Inferior parietal cortex (tissue), 1 donor: ENCODE data around the gene AR.
"Not testable (repeated sequence)": the region's sequence is repeated elsewhere in the genome, so short reads cannot be mapped to it uniquely, and the experiment has no call there.

ENCODE experiments used
- DNase-seq: peaks from one replicate; pipeline ENCODE4 v3.0.0-alpha.2; 2016; ENCODE audit errors: extremely low spot score

Gene AR

DNA sequence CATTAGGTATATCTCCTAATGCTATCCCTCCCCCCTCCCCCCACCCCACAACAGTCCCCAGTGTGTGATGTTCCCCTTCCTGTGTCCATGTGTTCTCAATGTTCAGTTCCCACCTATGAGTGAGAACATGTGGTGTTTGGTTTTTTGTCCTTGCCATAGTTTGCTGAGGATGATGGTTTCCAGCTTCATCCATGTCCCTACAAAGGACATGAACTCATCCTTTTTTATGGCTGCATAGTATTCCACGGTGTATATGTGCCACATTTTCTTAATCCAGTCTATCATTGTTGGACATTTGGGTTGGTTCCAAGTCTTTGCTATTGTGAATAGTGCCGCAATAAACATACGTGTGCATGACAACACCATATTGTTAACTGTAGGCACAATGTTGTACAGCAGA, 93.5 kb downstream of the AR start:
- DNase-seq = not testable (repeated sequence)

- no peak for DNase-seq
Measured at GRCh38 chrX:67648361-67648760, 104.5 kb downstream of the AR start.

- DNase-seq = no peak
Measured at GRCh38 chrX:67651437-67652142, 107.8 kb downstream of the AR start.

DNA sequence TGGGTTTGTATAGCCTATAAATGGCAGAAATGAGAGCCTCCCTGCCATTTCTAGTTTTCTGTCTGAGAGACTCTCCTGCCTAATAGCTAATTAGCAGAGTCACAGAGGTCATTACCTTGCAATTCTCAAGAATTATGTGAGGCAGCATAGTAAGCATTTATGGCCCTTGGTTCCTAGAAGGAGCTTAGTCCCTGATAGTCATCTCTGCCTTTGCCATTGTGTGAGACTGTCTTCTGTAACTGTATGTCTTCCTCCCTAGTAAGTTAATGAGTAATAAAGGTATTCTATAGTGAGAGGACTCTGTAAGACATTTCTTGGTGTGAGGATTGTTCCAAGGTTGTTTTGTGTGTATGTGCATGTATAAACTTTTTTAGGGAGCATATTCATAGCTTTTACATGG, 108.7 kb downstream of the AR start:
- no peak for DNase-seq

DNA sequence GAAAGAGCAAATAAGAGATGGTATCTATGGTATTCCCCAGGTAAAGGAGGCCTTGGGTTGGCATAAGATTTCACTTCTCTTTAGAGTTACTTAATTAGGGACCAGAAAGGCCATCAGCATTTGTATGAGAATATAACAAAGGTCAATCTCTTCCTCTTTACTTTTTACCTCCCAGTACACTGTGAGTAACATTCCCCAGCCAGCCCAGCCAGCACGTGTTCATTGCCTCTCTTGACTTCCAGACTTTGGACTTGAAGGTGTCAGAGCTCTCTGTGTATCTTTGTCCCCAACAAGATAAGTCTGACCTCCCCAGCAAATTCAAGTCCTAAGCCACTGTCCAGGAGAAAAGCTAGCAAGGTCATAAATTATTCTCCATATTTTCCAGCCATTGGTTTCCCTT, 110.5 kb downstream of the AR start:
- DNase-seq = no peak

DNA sequence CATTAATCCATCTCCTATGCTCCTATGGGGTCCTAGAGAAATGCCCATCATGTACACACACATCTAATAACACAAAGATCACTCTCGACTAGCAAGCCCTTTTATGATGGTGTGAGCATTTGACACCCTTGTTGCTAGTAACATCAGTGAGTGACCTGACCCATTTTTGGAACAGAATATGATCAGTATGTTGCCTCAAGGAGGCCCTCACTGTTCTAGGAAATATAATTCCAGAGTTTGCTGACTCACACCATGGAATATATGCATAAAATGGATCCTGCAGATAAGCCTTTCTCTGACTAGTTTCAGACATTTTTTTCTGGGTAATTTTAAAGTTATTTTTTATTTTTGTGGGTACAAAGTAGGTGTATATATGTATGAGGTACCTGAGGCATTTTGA, 121.8 kb downstream of the AR start:
- no peak for DNase-seq

DNA sequence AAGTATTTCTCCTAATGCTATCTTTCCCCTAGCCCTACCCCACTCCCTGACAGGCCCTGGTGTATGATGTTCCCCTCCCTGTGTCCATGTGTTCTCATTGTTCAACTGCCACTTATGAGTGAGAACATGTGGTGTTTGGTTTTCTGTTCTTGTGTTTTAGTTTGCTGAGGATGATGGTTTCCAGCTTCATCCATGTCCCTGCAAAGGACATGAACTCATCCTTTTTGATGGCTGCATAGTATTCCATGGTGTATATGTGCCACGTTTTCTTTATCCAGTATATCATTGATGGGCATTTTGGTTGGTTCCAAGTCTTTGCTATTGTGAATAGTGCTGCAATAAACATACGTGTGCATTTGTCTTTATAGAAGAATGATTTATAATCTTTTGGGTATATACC, 126.9 kb downstream of the AR start:
- DNase-seq = not testable (repeated sequence)

DNA sequence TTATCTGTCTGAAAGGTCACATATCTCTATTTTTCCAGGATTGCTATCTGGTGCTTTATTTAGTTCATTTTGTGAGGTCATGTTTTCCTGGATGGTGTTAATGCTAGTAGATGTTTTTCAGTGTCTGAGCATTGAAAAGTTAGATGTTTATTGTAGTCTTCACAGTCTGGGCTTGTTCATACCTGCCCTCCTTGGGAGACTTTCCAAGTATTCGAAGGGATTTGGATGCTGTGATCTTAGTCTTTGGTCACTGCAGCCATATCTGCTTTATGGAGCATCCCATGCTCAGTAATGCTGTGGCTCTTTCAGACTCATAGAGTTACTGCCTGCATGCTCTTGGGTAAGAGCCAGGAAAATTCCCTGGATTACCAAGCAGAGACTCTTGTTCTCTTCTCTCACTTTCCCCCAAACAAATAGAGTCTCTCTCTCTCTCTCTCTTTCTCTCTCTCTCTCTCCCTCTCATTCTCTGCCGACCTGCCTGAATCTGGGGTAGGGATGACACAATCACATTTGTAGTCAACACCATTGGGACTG, 130.0 kb downstream of the AR start:
- no peak for DNase-seq

DNA sequence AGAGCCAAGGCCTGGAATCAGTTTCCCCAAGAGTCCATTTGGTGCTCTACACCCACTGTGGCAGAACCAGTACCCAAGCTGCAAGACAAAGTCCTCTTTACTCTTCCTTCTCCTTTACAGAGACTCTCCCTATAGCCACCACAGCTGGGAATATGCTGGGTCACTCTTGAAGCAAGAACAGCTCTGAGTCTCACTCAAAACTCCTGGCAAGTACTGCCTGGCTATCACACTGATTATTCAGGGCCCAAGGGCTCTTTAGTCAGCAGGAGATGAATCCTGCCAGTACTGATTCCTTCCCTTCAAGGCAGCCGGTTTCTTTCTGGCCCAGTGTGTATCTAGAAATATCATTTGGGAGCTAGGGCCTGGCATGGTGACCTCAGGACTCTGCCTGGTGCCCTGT, 130.9 kb downstream of the AR start:
- no peak for DNase-seq

- DNase-seq = no peak
Measured at GRCh38 chrX:67684136-67684535, 140.3 kb downstream of the AR start.

GRCh38 chrX:67692246-67692645, 148.4 kb downstream of the AR start:
- DNase-seq = no peak

DNA sequence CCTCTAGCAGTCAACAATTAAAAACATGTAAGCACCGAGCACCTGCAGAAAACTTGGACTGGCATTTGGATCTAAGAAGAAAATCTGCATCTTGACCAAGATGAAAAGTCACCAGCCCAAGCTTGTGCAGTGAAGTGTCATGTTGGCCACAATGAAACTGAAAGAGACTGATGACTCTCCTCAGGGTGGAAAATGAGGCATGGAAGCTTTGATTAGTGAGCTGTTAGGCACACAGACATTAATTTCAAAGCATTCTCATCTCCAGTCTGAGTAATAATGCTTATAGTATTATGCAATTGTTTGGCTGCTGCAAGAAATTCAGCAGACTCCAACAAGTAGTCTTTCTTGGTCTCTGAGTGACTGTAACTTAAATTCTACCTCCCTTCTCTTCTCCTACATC, 150.1 kb downstream of the AR start:
- no peak for DNase-seq

DNA sequence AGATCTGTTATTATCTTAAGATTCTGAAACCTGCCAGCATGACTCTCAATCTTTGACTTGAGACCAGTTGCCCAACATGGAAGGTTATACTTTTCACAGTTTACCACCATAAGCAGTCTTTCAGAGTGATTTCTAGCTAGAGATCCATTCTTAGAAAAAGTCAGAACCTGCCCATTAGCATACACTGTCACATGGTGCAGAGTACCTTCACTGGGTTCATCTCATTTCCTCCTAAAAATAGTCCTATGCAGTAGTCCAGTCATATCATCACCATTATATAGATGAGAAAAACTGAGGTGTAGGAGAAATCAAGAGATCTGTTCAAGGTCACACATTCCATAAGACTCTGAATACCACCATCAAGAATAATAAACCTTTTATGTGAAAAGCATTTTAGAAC, 153.6 kb downstream of the AR start:
- no peak for DNase-seq

- no peak for DNase-seq
Measured at GRCh38 chrX:67700602-67701001, 156.8 kb downstream of the AR start.

GRCh38 chrX:67714004-67714403, 170.2 kb downstream of the AR start:
- DNase-seq = no peak

DNA sequence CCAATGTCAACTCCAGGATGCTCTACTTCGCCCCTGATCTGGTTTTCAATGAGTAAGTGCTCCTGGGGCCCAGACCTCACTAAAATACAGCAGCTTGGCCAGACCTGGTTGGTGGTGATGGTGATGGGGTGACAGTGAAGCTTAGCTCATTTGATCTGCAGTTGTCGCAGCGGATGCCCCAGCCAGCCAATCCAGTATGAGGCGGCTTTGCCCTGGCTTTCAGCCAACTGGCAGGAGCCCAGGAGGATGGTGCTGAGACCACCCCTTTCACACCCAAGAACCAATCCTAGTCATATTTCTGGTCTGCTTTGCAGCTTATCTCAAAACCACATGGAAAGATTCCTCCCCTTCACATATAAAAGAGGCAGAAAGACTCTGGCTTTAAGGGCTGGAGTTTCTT, 173.8 kb downstream of the AR start:
- DNase-seq = no peak

DNA sequence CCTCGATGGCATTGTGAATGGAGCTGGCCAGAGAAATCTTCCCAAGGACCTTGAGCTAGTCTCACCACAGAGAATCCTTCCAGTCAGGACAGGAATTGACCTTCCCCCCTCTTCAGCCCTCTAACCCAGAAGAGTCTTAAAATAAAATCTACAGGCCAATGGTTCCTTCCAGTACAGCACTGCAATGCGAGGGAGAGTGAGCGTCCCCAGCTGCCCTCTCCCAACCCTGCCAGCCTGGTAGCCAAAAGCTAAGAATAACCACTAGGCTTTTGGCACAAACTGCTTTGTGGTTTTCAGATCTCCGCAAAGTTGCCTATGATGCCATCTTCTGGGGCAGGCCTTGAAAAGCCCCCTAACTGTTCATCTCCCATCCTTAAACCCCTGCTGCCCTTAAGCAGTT, 175.1 kb downstream of the AR start:
- no peak for DNase-seq

- DNase-seq = no peak
Measured at GRCh38 chrX:67720344-67720743, 176.5 kb downstream of the AR start.

- DNase-seq = no peak
Measured at GRCh38 chrX:67721321-67721720, 177.5 kb downstream of the AR start.

DNA sequence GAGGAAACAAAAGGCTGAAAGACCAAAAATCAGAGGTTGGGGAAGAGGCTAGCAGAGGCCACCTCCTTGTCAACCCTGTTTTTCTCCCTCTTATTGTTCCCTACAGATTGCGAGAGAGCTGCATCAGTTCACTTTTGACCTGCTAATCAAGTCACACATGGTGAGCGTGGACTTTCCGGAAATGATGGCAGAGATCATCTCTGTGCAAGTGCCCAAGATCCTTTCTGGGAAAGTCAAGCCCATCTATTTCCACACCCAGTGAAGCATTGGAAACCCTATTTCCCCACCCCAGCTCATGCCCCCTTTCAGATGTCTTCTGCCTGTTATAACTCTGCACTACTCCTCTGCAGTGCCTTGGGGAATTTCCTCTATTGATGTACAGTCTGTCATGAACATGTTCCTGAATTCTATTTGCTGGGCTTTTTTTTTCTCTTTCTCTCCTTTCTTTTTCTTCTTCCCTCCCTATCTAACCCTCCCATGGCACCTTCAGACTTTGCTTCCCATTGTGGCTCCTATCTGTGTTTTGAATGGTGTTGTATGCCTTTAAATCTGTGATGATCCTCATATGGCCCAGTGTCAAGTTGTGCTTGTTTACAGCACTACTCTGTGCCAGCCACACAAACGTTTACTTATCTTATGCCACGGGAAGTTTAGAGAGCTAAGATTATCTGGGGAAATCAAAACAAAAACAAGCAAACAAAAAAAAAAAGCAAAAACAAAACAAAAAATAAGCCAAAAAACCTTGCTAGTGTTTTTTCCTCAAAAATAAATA, 179.9 kb downstream of the AR start:
- DNase-seq = no peak

DNA sequence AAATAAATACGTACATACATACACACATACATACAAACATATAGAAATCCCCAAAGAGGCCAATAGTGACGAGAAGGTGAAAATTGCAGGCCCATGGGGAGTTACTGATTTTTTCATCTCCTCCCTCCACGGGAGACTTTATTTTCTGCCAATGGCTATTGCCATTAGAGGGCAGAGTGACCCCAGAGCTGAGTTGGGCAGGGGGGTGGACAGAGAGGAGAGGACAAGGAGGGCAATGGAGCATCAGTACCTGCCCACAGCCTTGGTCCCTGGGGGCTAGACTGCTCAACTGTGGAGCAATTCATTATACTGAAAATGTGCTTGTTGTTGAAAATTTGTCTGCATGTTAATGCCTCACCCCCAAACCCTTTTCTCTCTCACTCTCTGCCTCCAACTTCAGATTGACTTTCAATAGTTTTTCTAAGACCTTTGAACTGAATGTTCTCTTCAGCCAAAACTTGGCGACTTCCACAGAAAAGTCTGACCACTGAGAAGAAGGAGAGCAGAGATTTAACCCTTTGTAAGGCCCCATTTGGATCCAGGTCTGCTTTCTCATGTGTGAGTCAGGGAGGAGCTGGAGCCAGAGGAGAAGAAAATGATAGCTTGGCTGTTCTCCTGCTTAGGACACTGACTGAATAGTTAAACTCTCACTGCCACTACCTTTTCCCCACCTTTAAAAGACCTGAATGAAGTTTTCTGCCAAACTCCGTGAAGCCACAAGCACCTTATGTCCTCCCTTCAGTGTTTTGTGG, 180.7 kb downstream of the AR start:
- peak; percentile 11 for DNase-seq

GRCh38 chrX:67725471-67725870, 181.7 kb downstream of the AR start:
- peak; percentile 2 for DNase-seq

DNA sequence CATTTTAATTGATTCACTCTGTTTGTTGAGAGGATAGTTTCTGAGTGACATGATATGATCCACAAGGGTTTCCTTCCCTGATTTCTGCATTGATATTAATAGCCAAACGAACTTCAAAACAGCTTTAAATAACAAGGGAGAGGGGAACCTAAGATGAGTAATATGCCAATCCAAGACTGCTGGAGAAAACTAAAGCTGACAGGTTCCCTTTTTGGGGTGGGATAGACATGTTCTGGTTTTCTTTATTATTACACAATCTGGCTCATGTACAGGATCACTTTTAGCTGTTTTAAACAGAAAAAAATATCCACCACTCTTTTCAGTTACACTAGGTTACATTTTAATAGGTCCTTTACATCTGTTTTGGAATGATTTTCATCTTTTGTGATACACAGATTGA, 182.2 kb downstream of the AR start:
- peak; percentile 2 for DNase-seq
